NCI-H1105 (cell line): ENCODE measurements around the gene SNED1.

Source experiments
- DNase-seq: peaks from one replicate; lab custom pipeline; 2025; lab: John Stamatoyannopoulos, UW

Gene SNED1

DNA sequence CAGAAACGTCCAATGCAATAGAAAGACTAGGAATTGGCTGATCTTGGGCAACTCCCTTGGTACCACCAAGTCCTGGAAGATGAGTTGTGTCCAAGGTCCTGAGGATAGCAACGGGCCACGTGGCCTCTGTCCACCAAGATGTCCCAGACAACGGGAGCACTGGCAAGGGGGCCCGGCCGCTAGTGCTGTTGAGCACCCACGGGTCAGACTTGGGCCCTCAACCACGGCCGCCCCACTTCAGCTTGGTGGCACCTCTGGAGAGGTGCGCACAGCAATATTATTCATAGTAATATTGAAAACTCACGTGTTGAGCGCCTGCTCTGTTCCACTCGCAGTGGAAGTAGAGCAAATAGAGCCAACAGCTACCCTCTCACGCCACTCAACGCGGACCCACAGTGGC lies 131.9 kb downstream of the SNED1 start:
- no peak for DNase-seq

GRCh38 chr2:241131531-241131930 lies 133.1 kb downstream of the SNED1 start:
- no peak for DNase-seq

DNA sequence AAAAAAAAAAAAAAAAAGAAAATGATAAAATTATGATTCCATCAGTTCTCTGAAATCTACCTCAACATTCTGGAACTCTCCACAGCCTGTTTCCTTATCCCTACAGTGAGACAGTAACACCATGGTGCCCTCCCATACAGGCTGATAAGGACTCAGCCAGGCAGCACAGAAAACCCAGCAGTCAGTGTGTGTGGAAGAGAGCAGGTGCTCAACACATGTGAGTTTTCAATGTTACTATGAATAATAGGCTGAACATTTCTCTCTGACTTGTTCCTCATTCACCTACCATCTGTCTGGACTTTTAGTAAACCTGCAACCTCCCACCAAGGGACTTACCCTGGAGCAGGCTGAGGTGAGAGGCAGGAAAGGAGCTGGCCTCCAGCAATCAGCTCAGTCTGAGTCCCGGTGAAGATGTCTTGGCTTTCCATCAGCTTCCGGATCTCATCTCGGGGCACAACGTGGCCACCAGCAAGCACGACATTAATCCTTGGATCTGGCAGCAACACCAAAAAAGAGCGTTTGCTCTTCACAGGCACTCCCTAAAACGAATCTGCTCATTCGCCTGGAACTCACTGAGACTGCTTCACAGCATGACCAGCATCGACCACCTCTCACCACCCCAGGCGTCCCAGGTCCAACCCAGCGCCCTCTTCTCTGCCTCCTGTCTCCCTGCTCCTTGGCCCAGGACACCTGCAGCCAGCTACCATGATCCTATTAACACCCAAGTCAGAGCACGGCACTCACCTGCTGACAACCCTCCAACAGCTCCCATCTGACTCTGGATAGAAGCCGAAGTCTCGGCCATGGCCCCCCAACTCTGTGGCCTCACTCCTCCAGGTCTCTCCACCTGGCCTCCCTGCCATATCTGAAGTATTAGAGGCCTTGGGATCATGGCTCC lies 134.4 kb downstream of the SNED1 start:
- DNase-seq, result no peak

- DNase-seq, result no peak
Measured at GRCh38 chr2:241133436-241133820, 135.0 kb downstream of the SNED1 start.

- DNase-seq, result no peak
Measured at GRCh38 chr2:241134711-241135110, 136.3 kb downstream of the SNED1 start.

GRCh38 chr2:241135737-241136136 lies 137.3 kb downstream of the SNED1 start:
- no peak for DNase-seq

DNA sequence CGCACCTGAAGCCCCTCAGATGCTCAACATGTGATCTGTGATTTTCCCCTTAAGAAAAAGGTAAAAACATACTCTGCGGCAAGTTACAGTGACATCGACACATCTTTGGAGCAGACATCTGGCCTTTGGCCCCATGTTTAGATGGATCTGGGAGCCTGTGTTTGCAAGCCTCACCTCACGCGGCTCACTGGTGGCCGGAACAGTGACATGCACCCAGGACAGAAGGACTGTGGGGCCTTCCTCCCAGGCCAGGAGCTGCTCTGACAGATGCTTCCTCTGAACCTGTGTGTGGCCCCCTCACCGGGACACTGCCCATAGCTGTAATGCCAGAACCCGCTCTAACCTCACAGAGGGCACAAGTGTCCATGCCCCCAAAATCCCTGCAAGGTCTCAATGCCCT lies 137.8 kb downstream of the SNED1 start:
- DNase-seq, result no peak

DNA sequence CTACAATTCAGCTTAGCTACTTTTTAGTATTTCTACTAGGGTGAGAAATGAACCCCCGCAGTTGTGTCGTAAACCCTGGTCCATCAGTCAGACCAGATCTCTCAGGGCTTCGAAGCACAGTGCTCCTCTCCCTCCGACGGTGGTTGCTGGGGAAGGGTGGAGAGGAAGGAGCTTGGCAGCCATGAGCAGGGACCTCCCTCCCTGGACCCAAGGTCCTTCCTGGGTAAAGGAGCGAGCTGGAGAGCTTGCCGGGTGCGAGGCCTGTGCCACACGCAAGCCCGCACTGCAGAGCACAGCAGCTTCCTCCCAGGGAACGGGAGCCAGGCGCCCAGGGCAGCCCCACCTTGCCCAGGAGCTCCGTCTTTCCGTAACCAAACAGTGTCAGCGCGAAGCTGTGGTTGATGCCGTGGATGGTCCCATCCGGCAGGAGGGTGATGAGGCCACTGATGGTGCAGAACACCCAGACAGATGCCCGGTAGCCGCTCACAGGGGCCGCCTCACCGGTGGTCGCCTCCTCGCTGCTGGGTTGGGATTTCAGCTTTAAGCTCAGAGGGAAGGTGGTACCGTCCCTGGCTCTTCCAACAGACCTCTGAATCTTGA lies 138.3 kb downstream of the SNED1 start:
- DNase-seq, result no peak

DNA sequence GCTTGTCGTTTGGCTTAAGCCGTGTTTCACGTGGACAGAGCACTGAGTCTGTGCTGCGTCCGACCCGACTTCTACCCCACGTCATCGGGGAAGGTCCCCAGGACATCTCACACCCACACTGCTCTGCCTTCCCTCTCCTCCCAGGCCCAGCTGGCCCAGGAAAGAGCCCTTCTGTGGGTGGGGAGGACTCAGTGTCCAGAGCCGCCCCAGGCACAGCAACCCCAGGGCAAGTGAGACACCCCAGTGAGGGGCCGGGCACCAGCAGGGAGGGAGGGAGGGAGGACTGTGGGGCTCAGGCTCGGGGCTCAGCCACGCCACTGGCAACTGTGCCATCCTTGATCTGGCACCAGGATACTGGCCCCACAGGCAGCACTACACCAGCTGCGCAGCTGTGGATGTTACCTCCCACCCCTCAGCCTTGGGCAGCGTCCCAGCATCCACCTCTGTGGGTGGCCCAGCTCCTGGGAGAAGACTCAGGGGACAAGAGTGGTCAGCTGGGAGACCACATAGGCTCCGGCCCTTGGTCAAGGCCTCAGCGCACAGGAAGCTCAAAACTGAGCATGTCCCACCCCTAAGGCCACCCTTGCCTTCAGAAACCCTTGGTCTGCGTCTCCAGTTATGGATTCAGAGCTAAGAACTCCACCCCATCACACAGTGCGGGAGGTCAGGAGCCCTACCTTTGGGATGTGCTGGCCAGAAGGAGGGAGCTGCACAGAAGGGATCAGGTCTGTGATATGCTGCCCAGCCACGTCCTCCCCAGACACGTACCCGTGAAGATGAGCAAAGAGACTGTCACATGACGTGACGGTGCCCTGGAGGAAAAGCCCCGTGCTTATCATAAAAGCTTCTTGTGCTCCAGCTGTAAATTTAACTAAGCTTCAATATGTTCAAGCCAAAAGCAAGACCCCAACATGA lies 139.1 kb downstream of the SNED1 start:
- no peak for DNase-seq

DNA sequence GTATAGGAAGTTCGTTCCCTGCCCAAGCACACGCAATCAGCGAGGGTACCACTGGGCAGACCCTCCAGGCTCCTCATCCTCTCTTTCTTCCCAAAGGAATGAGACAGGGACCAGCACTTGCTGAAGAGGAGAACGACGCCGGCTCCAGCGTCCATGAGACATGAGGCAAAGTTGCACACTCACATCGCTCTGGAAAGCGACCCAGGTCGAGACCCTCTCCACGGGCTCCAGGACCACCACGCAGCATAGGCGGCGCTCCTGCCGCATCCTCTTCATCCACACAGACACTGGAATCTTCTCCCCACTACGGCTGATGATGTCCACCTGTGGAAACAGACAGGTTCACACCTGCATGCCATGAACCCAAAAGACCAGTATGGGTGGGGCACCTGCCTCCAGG lies 140.1 kb downstream of the SNED1 start:
- no peak for DNase-seq

DNA sequence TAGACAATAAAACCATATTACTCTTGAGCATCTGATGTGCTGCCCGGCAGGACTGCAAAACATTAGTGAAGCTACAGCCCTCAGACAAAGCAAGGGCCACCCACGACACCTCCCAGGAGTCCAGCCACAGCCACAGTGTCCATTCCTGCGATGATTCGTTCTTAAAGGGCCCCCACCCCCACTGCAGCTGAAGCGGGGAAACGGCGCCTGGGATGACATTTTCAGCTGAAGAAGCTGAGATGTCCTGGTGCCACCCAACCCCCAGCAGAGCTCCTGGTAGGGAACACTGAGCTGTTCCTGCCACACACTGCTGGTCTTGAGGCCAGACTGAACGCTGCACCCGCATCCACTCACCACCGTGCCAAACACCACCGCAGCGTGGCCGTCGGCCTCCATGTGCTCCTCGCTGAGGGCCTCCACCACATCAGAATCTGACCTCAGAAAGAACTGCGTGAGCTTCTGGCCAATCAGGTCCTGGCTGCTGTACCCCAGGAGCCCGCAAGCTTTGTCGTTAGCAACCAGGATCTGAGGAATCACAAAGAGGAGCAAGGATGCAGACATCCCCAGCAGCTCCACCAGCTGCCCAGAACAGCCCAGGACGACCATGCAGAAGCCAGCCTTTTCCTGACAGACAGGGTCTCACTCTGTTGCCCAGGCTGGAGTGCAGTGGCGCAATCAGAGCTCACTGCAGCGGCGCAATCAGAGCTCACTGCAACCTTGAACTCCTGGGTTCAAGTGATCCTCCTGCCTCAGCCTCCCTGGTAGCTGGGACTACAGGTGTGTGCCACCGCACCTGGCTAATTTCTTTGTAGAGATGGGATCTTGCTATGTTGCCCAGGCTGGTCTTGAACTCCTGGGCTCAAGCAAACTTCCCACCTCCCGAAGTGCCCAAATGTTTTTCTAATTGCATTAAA lies 141.4 kb downstream of the SNED1 start:
- no peak for DNase-seq

GRCh38 chr2:241140445-241140840 lies 142.0 kb downstream of the SNED1 start:
- DNase-seq, result no peak

- DNase-seq, result no peak
Measured at GRCh38 chr2:241141214-241141770, 142.9 kb downstream of the SNED1 start.

- no peak for DNase-seq
Measured at GRCh38 chr2:241142063-241142462, 143.6 kb downstream of the SNED1 start.

GRCh38 chr2:241142593-241142992 lies 144.2 kb downstream of the SNED1 start:
- no peak for DNase-seq
